ENCODE results near the gene CLCN3.

Gene CLCN3

DNA sequence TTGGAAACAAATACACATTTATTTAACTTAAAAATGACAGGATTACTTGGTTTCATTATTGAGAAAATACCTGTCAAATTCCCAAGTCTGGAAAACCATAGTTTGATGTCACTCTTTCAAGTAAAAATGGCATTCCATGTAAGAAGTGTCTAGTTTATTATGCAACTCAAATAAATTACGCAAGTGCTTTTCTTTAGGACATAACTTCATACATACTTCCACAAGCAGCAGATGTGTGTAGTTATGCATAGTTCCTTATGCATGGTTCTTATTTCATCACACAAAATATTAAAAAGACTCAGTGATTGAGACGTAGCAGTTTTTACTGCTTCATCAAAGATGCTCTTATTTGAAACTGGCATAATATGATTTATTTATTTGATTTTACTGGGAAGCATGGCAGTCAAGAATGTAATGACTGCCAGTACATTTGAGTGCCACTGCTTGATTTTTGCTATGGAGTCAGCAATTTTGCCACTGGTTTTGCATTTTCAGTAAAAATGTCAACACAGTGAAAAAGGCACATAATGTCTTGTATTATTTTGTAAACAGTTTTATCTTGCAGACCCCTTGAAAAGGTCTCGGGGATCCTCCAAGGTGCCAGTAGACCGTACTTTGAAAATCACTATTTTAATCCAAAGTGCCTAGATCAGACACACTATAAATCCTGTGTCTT is 62.1 kb downstream of the CLCN3 start:
- no peak overlapping the region for H3K27ac Mint-ChIP-seq
- TF ChIP-seq, protein P1, sequence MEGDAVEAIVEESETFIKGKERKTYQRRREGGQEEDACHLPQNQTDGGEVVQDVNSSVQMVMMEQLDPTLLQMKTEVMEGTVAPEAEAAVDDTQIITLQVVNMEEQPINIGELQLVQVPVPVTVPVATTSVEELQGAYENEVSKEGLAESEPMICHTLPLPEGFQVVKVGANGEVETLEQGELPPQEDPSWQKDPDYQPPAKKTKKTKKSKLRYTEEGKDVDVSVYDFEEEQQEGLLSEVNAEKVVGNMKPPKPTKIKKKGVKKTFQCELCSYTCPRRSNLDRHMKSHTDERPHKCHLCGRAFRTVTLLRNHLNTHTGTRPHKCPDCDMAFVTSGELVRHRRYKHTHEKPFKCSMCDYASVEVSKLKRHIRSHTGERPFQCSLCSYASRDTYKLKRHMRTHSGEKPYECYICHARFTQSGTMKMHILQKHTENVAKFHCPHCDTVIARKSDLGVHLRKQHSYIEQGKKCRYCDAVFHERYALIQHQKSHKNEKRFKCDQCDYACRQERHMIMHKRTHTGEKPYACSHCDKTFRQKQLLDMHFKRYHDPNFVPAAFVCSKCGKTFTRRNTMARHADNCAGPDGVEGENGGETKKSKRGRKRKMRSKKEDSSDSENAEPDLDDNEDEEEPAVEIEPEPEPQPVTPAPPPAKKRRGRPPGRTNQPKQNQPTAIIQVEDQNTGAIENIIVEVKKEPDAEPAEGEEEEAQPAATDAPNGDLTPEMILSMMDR (IDR thresholded peaks at IDR 0.05; ENCODE audit: unreplicated experiment in 3 of 3) = no peak
- H3K9me3 Mint-ChIP-seq = peaks cover 8% of the 10 kb centered on the region
- H3K4me3 Mint-ChIP-seq = no peak overlapping the region
- no peaks in the 10 kb centered on the region for H3K27me3 Mint-ChIP-seq (ENCODE audit: low read depth)
- H3K4me1 Mint-ChIP-seq = no peaks in the 10 kb centered on the region
- H3K36me3 Mint-ChIP-seq (ENCODE audit: low read depth) = peaks cover 48% of the 10 kb centered on the region

GRCh38 chr4:169689681-169690080 is 69.3 kb downstream of the CLCN3 start:
- Mint-ChIP-seq H3K4me1 (no peaks in the 10 kb centered on the region), H3K9me3 (no peaks in the 10 kb centered on the region), H3K27me3 (ENCODE audit: low read depth) (no peaks in the 10 kb centered on the region), H3K4me3 (no peak overlapping the region), H3K36me3 (ENCODE audit: low read depth) (peaks cover 48% of the 10 kb centered on the region), H3K27ac (peak overlapping the region in 1 of 3 experiments; percentile 26)
- TF ChIP-seq, protein P1 (IDR thresholded peaks at IDR 0.05; ENCODE audit: unreplicated experiment in 3 of 3) = no peak

DNA sequence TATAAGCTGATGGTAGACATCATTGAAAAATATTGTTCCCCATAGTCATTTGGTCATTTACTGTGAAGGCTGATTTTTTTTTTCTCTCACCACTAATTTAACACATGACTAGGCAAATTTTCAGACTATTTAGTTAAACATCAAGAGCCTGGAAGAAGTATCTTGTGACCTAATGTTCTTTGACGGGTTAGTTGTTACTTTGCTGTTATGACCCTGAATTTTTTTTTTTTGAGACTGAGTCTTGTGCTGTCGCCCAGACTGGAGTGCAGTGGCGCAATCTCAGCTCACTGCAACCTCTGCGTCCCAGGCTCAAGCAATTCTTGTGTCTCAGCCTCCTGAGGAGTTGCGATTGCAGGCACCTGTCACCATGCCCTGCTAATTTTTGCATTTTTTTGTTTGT is 70.4 kb downstream of the CLCN3 start:
- TF ChIP-seq, protein P1 (IDR thresholded peaks at IDR 0.05; ENCODE audit: unreplicated experiment in 3 of 3) = no peak
- H3K9me3 Mint-ChIP-seq = no peaks in the 10 kb centered on the region

GRCh38 chr4:169698331-169698730 is 78.0 kb downstream of the CLCN3 start:
- Mint-ChIP-seq H3K4me3 (no peak overlapping the region), H3K27ac (no peak overlapping the region), H3K9me3 (peaks cover 7% of the 10 kb centered on the region), H3K4me1 (no peaks in the 10 kb centered on the region), H3K27me3 (ENCODE audit: low read depth) (no peaks in the 10 kb centered on the region), H3K36me3 (ENCODE audit: low read depth) (peaks cover 70% of the 10 kb centered on the region)
- TF ChIP-seq, protein P1 (IDR thresholded peaks at IDR 0.05; ENCODE audit: unreplicated experiment in 3 of 3) = no peak

More for the DNA sequence above, 70.4 kb downstream of the CLCN3 start:
- Mint-ChIP-seq H3K4me3 (no peak overlapping the region), H3K4me1 (no peaks in the 10 kb centered on the region), H3K36me3 (ENCODE audit: low read depth) (peaks cover 50% of the 10 kb centered on the region), H3K27me3 (ENCODE audit: low read depth) (no peaks in the 10 kb centered on the region), H3K27ac (peak overlapping the region in 1 of 3 experiments; percentile 46)

- peaks cover 38% of the 10 kb centered on the region for H3K36me3 Mint-ChIP-seq (ENCODE audit: low read depth)
- H3K27me3 Mint-ChIP-seq (ENCODE audit: low read depth) = no peaks in the 10 kb centered on the region
- H3K27ac Mint-ChIP-seq = no peak overlapping the region
- TF ChIP-seq, protein P1 (IDR thresholded peaks at IDR 0.05; ENCODE audit: unreplicated experiment in 3 of 3) = no peak
- H3K4me3 Mint-ChIP-seq = no peak overlapping the region
- H3K4me1 Mint-ChIP-seq = no peaks in the 10 kb centered on the region
- no peaks in the 10 kb centered on the region for H3K9me3 Mint-ChIP-seq
These were observed 87.7 kb downstream of the CLCN3 start for GRCh38 chr4:169707958-169708643.

All from nephron (organoid).